NCI-H2081 (cell line): ENCODE measurements around the gene SSBP4.
A peak's percentile ranks its signal among the peaks of the same experiment; 100 is the strongest.
"Not testable (repeated sequence)": the region's sequence is repeated elsewhere in the genome, so short reads cannot be mapped to it uniquely, and the experiment has no call there.

Experiments
- DNase-seq, 2 experiments: peaks; one replicate each; lab custom pipeline; 2025; lab: John Stamatoyannopoulos, UW

The SSBP4 gene

DNA sequence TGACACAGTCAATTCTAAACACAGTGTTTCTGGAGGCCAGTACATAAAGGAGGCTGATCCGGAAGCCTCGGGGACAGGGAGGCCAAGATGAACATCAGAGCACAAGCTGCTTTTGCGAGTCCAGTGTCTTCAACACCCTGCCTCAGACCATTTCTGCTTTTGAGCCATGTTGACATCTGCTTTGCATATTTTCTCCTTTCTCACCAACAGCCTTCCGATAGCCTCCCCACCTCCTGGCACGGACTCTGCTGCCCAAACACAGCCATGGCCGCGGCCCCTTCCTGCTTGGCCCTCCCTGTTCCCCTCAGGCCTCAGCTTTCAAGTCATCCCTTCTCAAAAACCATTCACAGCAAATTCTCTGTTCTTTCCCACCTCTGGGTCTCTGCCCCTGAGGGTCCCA is 25.4 kb upstream of the SSBP4 start:
- DNase-seq: no peak

DNA sequence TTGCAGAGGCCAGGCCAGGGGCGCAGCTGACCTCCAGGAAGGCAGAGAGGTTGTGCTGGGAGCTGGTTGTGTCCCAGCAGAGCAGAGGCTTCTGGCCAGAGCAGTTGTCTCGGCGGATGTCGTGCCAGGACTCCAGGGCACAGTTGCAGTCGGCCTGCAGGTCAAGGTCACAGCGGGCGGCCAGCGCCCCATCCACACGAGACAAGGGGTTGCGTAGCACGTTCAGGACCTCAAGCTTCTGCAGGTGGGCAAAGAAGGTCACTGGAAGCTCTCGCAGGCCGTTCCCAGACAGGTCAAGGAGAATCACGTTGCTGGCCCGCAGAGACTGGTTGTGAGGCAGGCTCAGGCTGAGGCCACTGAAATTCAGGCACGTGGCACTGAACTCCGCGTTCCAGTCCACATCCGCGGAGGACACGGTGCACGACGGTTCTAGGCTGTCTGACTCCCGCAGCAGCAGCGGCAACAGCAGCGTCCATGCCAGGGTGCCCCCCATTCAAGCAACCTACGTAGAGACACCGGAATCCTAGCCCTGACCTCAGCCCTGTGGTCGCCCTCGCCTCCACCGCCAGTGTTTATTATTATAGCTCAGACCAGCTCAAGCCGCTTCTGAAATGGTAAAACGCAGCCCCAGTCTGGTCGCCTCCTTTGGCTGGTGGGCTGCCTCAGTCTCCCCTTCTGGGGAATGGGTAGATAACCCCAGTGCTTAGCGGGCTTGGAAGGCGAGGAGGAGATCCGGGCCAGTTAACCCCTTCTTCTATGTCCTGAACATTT is 22.5 kb upstream of the SSBP4 start:
- DNase-seq: no peak

DNA sequence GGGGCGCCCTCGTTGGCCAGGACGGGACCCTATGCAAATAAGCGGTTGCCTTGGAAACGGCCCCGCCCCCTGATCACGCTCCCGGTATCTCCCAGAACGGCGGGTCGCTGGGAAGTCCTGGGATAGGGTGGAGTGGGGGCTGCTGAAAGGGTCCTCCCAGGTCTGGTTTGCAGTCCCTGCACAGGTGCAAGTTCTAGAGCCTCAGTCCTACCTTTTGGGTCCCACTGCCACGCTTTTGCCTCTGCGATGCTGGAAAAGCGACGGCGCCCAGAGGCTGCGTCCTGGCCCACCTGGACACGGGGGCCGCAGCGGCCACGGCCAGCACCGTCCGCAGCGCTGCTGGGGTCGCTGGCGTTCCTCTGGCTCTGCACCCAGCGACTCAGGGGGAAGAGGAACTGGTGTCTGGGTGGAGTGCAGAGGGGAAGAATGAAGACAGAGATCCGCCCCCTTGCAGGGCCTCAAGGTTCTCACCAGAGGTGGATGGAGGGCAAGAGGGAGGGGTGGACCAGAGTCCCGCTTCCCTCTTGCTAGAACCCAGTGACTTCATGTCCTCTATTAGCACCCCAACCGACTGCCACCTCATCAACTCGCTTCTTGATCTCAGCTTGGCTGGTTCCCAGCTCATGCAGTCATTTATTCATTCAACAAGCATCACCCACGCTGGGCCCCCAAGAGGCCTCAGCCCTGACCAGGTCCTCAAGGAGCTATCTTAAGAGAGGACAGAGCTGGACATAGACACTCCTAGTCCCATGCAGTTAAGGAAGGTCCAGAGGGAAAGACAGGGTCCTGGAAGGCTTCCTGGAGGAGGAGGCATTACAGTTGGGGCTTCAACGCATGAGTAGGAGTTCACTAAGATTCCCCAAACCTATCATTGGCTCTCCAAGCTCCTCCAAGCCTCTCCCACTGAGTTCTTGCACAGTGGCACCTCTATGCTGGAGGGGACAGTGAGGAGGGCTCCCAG is 21.7 kb upstream of the SSBP4 start, which contains the start of gene LRRC25:
Gene LRRC25, minus strand, starts transcription at position 381 of the 961 bp plus-strand sequence. CDS start 659 bp downstream, outside the sequence.
- no peak for DNase-seq

DNA sequence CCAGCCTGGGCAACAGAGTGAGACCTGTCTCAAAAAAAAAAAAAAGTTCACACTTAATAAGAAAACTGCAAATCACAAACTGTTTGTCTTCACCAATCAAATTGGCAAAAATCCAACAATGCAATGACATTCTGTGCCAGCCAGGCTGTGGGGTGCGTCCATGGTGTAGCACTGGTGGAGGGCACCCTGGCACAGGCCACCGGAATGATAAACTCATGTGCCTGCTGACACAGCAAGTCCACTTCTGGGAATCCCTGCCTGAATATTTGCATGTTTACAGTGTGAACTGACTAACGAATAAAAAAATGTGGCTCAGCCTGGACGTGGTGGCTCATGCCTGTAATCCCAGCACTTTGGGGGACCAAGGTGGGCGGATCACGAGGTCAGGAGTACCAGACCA is 20.2 kb upstream of the SSBP4 start:
- DNase-seq: peak in 1 of 2 experiments; percentile 5

DNA sequence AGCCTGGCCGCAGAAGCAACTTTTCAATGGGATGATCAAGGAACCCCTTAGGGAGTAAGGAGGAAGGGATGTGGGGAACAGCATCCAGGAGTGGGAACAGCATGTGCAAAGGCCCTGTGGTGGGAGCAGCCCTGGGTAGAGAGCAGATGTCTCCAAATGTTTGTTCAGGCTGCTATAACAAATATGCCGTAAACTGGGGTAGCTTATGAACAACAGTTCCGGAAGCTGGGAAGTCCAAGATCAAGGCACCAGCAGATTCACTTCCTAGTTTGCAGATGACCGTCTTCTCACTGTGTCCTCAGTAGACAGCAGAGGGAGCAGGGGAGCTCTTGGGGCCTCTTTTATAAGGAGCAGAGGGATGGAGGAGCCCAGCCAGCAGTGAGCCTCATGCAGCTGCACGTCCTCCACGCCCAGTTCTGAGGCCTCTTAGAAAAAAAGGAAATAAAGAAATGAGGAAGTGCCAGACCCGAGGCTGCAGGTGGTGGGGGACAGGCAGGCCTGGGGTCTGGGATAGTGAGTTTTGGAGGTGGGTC is 17.6 kb upstream of the SSBP4 start:
- no peak for DNase-seq

DNA sequence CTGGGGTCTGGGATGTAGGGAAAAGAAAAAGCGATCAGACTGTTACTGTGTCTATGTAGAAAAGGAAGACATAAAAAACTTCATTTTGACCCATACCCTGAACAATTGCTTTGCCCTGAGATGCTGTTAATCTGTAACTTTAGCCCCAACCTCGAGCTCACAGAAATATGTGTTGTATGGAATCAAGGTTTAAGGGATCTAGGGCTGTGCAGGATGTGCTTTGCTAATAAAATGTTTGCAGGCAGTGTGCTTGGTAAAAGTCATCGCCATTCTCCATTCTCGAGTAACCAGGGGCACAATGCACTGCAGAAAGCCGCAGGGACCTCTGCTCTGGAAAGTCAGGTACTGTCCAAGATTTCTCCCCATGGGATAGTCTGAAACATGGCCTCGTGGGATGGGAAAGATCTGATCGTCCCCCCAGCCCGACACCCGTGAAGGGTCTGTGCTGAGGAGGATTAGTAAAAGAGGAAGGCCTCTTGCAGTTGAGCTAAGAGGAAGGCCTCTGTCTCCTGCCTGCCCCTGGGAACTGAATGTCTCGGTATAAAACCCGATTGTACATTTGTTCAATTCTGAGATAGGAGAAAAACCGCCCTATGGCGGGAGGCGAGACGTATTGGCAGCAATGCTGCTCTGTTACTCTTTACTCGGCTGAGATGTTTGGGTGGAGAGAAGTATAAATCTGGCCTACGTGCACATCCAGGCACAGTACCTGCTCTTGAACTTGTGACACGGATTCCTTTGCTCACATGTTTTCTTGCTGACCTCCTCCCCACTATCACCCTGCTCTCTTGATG is 16.5 kb upstream of the SSBP4 start:
- not testable (repeated sequence) for DNase-seq

DNA sequence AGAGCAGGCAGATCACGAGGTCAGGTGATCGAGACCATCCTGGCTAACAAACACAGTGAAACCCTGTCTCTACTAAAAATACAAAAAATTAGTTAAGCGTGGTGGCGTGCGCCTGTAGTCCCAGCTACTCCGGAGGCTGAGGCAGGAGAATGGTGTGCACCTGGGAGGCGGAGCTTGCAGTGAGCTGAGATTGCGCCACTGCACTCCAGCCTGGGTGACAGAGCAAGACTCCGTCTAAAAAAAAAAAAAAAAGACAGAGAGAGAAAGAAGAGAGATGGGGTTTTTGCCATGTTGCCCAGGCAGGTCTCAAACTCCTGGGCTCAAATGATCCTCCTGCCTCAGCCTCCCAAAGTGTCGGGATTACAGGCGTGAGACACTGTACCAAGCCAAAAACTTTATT is 13.4 kb upstream of the SSBP4 start:
- DNase-seq: not testable (repeated sequence)

DNA sequence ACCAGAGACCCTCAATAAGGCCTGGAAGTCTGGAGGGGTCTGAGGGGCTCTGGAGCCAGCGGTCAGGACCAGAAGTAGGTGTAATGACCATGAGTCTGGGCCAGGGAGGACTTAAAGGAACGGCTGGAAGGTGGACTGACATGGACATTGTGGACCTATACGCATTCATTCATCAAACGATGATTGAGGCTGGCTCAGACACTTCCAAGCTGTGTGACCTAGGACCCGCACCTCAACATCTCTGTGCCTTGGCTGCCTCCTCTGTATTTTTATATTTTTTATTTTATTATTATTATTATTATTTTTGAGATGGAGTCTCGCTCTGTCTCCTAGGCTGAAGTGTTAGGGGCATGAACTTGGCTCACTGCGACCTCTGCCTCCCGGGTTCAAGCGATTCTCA is 12.4 kb upstream of the SSBP4 start:
- DNase-seq: no peak

DNA sequence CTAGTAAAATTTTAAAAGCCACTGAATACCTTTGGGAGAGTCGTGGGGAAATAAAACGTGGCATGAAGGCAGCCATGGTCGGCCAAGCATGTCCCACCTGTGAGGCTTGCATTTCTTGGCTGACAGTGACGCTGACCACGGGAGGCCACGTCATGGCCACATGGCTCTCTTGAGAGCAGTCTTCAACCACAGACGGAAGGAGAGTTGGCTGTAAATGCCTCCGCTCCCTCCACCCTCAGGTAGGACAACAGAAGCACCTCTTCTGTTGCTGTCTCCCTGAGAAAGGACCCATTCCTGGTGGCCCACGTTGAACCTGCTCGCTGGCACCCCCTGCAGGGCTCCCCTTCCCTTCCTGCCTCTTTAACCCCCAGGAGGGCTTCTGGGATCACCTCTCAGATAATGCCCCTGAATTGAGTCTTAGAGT is 11.1 kb upstream of the SSBP4 start:
- no peak for DNase-seq

DNA sequence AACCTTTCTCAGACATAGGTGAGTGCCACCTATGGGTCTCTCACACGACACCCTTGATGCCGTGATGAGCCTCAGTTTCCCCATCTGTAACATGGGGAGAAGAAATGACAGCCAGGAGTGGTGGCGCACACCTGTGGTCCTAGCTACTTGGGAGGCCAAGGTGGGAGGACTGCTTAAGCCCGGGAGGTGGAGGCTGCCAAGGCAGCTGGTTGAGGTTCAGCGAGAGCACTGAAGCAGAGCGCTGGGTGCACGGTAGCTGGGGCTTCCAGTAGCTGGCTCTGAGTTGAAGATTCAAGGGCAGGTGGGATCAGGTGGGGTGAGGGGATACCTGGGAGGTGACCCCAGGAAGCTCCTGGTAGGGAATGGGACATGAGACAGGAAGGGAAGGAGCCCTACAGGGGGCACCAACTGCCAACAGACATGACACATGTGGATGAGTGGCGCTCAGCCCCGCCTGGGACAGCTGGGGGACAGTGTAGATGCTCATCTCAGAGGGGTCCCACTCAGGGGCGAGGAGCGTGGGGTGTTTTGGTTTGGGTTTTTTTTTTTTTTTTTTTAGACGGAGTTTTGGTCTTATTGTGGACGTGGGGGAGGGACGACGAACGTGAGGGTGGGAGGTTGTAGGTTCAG is 6.5 kb upstream of the SSBP4 start:
- DNase-seq: no peak

DNA sequence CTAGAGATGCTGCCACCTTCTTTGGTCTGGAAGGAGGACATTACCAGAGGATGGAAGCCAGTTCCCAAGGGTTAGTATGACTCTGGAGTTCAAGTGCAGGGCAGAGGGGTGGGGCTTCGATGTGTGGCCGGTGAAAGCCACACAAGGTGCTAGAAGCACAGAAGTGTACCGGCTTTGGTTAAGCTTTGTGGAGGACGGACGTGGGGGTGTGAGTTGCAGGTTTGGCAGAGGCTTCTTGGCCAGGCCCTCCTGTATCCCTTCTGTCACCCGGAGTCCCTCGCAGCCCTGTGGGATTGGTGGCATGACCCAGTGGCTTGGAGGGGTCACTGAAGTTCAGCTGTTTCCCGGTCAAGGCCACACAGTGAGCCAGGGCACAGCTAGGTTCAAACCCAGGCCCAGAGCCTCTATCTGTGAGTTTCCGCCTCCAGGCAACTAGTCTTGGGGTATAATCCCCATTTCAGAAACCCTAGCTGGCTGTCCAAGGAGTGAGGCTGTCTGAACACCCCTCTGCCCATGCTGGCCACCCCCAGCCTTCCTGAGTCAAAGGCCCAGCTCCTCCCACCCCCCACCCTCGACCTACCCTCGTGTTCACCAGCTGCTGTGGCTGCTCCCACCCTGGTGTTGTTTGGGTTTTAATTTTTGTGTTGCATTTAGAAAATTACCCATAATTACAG is 4.6 kb upstream of the SSBP4 start:
- peak in 1 of 2 experiments; percentile 13 for DNase-seq

DNA sequence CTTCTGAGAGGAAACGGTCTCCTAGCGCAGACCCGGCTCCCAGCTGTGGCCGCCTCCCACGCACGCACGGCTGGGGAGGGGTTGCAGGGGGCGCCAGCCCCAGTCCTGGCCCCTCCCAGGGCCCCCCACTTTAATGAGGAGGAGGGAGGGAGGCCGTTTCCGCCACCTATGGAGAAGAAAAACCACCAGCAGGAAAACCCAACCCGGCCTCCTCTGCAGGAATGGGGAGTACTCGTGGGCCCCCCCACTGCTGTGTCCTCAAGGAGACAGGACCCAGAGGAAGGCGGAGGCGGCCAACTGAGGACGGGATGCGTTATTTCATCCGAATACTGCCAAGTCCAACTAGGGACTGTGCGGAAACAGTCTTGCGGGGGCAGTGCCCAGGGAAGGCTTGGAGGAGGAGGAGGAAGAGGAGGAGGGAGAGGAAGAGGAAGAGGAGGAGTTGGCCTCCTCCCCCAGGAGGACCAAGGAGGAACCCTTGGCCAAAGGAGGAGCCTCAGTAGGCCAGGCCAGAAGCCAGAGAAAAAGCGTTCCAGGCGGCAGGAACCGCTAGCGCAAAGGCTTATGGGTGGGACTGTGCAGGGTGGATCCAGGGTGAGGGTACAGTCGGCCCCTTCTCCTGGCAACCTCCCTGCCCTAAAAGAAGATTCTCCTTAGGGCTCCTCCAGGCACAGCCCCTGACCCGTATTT is 3.9 kb upstream of the SSBP4 start:
- DNase-seq: peak; percentile 68 to 87

DNA sequence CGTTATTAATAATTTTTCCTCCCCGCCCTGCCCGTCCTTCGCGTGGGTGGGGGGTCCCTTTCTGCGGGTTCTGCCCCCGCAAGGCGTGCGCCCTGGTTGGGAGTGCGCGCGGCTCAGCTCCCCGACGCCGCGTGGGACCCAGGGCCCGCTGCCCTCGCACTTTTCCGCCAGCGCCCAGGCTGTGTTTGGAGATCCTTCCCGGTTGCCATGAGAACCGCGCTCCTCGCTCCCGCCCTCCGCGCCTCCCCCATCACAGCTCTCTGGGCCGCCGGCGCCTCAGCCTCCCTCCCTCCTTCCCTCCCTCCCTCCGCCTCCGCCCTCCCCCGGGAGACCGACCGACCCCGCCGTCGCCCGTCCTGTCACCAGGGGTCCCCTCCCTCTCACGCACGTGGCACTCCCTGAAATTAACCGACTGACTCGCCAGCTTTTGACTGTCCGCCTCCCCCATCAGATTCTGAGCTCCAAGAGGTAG is 2.4 kb upstream of the SSBP4 start:
- peak; percentile 84 for DNase-seq

DNA sequence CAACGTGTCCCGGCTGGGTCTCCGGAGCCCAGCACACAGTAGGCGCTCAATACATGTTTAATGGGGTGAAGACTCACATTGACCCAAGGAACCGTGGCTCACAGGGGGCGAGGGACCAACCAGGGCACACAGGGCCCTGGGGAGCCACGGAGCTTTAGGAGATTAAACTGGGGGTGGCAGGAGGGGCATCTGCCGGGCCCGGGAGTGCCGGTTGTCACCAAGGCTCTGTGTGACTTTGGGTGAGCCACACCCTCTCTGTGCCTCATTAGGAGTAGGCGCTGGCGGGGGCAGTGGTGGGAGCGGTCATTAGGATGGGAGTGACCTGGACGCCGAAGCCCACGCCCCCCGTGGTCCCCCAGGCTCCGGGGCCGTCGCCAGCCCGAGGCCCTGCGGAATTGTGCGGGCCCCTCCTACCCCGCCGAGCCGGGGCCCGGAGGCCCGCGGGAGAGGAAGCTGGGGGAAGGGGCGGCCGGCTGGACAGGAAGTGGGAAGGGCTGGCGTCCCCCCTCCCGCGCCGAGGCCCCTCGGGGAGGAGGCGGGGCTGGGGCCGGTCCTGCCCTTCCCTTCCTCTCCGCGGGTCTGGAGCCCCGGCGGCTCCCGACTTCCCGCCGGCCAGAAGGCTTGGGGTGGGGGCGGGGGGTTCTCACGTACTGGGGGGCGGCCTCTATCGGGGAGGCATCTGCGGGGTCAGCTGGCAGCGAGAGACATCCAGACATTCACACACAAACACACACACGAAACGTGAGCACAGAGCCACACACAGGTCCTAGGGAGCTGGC is 1.8 kb upstream of the SSBP4 start:
- DNase-seq: peak; percentile 77 to 83

DNA sequence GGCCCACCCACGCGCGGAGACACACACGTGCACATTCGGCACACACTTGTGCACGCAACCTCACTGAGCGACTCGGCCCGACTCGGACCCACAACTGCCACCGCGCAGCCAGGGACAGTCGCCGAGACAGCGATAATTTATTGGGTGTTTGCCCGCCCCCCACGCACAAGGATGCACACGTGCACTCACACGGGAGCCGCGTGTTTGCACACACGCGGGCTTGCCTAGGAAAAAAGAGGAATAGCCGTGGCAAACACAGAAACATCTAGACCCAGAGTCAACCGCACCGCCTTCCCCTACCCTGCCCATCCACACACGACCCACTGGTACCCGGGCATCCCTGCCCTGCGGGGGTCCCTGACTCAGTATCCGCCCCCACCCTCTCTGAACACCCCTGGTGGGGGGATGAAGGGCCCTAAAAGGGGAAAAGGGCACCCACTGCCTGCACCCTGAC is 1.1 kb upstream of the SSBP4 start:
- DNase-seq: no peak

DNA sequence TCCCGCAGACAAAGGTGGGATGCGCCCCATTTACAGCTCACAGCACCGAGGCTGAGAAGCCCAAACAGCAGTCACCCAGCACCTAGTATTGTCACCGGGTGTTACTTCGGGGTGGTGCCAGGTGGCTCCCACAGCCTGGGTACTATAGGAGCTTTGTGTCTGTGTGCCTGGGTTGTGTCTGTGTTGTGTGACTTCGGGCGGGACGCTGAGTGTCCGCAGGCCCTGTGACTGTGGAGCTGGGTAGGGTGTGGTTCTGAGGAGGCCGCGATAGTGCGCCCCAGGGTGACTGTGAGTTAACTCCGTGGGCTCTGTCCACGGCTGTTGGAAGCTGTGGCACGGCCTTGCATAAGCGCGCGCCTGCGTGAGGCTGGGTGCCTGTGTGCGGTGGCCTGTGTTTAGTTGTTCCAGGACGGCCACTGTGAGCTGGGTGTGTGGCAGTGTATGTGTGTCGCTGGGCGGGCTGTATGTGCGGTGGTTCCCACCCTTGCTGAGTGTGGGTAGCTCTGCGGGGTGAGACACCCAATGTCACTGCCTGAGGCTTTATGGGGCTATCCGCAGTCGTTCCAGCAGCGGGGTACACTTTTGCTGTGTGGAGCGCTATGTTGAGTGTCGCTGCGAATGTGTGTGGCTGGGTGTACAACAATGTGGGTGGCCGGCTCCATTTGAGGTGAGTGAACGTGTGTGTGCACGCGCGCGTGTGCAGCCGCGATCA is 559 bp upstream of the SSBP4 start:
- no peak for DNase-seq

DNA sequence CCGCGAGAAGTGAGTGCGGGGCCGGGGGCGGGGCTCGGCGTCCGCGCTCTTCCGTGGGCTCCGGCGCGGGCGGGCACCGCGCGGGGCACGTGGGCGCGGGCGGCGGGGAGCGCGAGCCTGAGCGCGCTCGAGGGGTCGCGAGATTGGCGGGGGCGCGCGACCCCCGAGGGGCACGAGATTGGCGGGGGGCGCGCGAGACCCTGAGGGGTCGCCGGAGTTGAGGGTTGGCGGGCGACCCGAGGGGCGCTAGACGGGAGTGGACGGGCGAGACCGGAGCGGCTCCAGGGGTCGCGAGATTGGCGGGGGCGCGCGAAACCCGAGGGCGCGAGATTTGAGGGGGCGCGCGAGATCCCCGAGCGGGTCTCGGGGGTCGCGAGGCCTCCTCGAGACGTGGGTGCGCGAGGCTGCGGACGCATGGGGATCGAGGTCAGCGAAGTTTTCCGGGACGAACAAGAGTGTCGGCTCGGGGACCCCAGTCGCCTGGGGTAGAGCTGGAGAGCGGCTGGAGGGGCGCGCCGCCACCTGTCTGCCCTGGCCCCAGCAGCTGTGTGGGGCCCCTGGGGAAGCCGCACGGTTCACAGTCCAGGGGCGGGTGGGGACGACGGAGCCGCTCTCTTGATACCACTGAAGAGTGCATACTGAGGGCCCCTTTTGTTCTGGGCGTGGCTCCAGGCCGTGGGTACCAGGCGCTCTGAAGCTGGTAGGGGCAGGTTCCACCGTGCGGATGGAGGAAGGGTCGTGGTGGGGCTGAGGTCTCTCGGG is 682 bp downstream of the SSBP4 start:
- DNase-seq: peak in 1 of 2 experiments; percentile 13

DNA sequence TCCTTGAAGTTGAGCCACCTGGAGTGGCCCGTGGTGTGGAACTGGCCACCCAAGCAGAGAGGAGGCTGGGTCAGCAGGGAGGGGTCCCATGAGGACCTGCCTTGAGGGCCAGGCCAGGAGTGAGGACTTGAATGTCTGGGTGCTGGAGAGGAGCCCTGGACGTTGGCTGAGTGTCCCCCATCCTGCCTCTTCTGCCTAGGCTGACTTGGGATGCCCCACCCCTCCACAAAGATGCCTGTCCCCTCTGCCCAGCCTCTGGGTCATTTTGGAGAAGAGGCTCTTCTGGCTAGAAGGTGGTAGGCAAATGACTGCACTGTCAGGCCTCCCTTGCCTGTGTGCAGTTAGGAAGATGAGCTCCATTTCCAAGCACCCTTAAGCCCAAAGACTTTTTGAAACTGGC is 1.7 kb downstream of the SSBP4 start:
- DNase-seq: no peak
